HepG2 (cell line): ENCODE data around the gene CRIM1. TPM values are rescaled to one million over a fixed set of nuclear protein-coding genes. Genes with fewer than 3 reads are reported as not detected.

ENCODE experiments used
- ATM ChIP-seq: fragments of 450-650 bp; IDR thresholded peaks from 2 replicates; pipeline ENCODE4 v1.7.1; 2017; ENCODE audit warnings: mild to moderate bottlenecking, borderline replicate concordance
- EED ChIP-seq: sonication (generic); formaldehyde crosslinking; IDR thresholded peaks from 2 replicates; pipeline ENCODE4 v1.5.0; 2020; ENCODE audit warnings: mild to moderate bottlenecking, missing genetic modification reagents
- FOXK1 ChIP-seq: sonication (generic); formaldehyde crosslinking; IDR thresholded peaks from 2 replicates; pipeline ENCODE4 v1.4.0; 2020; ENCODE audit warnings: low read depth, missing genetic modification reagents, borderline replicate concordance
- HCFC1 ChIP-seq: fragments of 150-350 bp; IDR thresholded peaks from 2 replicates; pipeline ENCODE4 v1.6.1; 2014; ENCODE audit warnings: low read depth, low read length
- HOXD1 ChIP-seq: sonication (generic); formaldehyde crosslinking; IDR thresholded peaks from 2 replicates; pipeline ENCODE4 v1.5.0; 2020; ENCODE audit warnings: missing genetic modification reagents
- KDM3A ChIP-seq: IDR thresholded peaks from 2 replicates; pipeline ENCODE4 v1.6.1; 2018; ENCODE audit warnings: low read depth, missing compliant biosample characterization
- MAFG ChIP-seq: sonication (generic); formaldehyde crosslinking; IDR thresholded peaks from 2 replicates; pipeline ENCODE4 v1.5.1; 2020; ENCODE audit warnings: mild to moderate bottlenecking, missing genetic modification reagents
- MXD4 ChIP-seq: IDR thresholded peaks from 2 replicates; pipeline ENCODE4 v1.6.1; 2016; ENCODE audit warnings: mild to moderate bottlenecking, missing biosample characterization, missing genetic modification reagents
- NFE2L1 ChIP-seq: sonication (generic); formaldehyde crosslinking; IDR thresholded peaks from 2 replicates; pipeline ENCODE4 v1.4.0; 2020; ENCODE audit warnings: missing genetic modification reagents, mild to moderate bottlenecking, borderline replicate concordance
- RCOR2 ChIP-seq: IDR thresholded peaks from 2 replicates; pipeline ENCODE4 v1.6.1; 2016; ENCODE audit warnings: missing biosample characterization, missing genetic modification reagents
- SMC3 ChIP-seq: IDR thresholded peaks from 2 replicates; pipeline ENCODE4 v1.6.1; 2011; ENCODE audit warnings: low read length, improper control_type of control experiment
- SOX13 ChIP-seq, 3 experiments: fragments of 450-650 bp in 1 of 3; sonication (generic) in 1 of 3; formaldehyde crosslinking in 1 of 3; IDR thresholded peaks in 2 of 3; conservative IDR thresholded peaks in 1 of 3; 2 replicates each; pipeline versions ENCODE4 v1.5.0 to v1.6.1; 2016 to 2020; ENCODE audit warnings: antibody characterized with exemption in 1 of 3, mild to moderate bottlenecking in 1 of 3, missing compliant biosample characterization in 1 of 3, missing genetic modification reagents in 1 of 3, moderate library complexity in 1 of 3
- SP2 ChIP-seq: sonication (generic); formaldehyde crosslinking; IDR thresholded peaks from 2 replicates; pipeline ENCODE4 v1.5.1; 2020; ENCODE audit warnings: mild to moderate bottlenecking, missing genetic modification reagents
- SRSF9 ChIP-seq: fragments of 200-400 bp; formaldehyde crosslinking; IDR thresholded peaks from 2 replicates; pipeline ENCODE4 v1.6.1; 2018; ENCODE audit warnings: borderline replicate concordance, mild to moderate bottlenecking, low read depth, low read length; ENCODE audit not compliant: insufficient read depth, poor library complexity, severe bottlenecking
- TCF7L2 ChIP-seq: IDR thresholded peaks from 2 replicates; pipeline ENCODE4 v1.6.1; 2011; ENCODE audit warnings: mild to moderate bottlenecking, low read depth, low read length, moderate library complexity
- XBP1 ChIP-seq: sonication (generic); formaldehyde crosslinking; IDR thresholded peaks from 2 replicates; pipeline ENCODE4 v1.5.0; 2020; ENCODE audit warnings: missing genetic modification reagents
- ZFP62 ChIP-seq: sonication (generic); formaldehyde crosslinking; IDR thresholded peaks from 2 replicates; pipeline ENCODE4 v1.4.0; 2020; ENCODE audit warnings: missing genetic modification reagents
- ZKSCAN5 ChIP-seq: sonication (generic); formaldehyde crosslinking; IDR thresholded peaks from 2 replicates; pipeline ENCODE4 v1.5.1; 2020; ENCODE audit warnings: mild to moderate bottlenecking, missing genetic modification reagents
- ZMYM2 ChIP-seq: sonication (generic); formaldehyde crosslinking; IDR thresholded peaks from 2 replicates; pipeline ENCODE4 v1.8.0; 2022; ENCODE audit warnings: mild to moderate bottlenecking, missing genetic modification reagents
- ZNF235 ChIP-seq: sonication (generic); formaldehyde crosslinking; IDR thresholded peaks from 2 replicates; pipeline ENCODE4 v1.8.1; 2023; ENCODE audit warnings: mild to moderate bottlenecking, missing genetic modification reagents, borderline replicate concordance
- ZNF253 ChIP-seq: sonication (generic); formaldehyde crosslinking; IDR thresholded peaks from 2 replicates; pipeline ENCODE4 v1.8.0; 2022; ENCODE audit warnings: mild to moderate bottlenecking, missing genetic modification reagents, borderline replicate concordance
- ZNF343 ChIP-seq: sonication (generic); formaldehyde crosslinking; IDR thresholded peaks from 2 replicates; pipeline ENCODE4 v1.4.0; 2020; ENCODE audit warnings: mild to moderate bottlenecking, missing genetic modification reagents
- ZNF446 ChIP-seq: sonication (generic); formaldehyde crosslinking; IDR thresholded peaks from 2 replicates; pipeline ENCODE4 v1.5.0; 2020; ENCODE audit warnings: mild to moderate bottlenecking, missing genetic modification reagents
- ZNF672 ChIP-seq: sonication (generic); formaldehyde crosslinking; IDR thresholded peaks from 2 replicates; pipeline ENCODE4 v1.8.1; 2022; ENCODE audit warnings: missing genetic modification reagents
- ZNF782 ChIP-seq: sonication (generic); formaldehyde crosslinking; IDR thresholded peaks from 2 replicates; pipeline ENCODE4 v1.4.0; 2020; ENCODE audit warnings: missing genetic modification reagents, mild to moderate bottlenecking, borderline replicate concordance
- ZNF850 ChIP-seq: sonication (generic); formaldehyde crosslinking; conservative IDR thresholded peaks from 2 replicates; pipeline ENCODE4 v1.9.0; 2021; ENCODE audit warnings: mild to moderate bottlenecking, missing genetic modification reagents
- polyA plus RNA-seq, 8 experiments: library from polyadenylated mRNA; depleted of rRNA in 3 of 8; stranded (reverse) in 7 of 8; unstranded in 1 of 8; fragments of >200 nt; fragmentation: Illumina TruSeq in 4 of 8; extraction: Trizol in 4 of 8; gene quantifications; 2 replicates each; pipeline versions ENCODE4 v1.2.1 to v1.2.3, GENCODE V29; 2011 to 2016; ENCODE audit warnings: low read depth in 4 of 8, missing spikeins in 1 of 8, mixed read lengths in 1 of 8; ENCODE audit not compliant: insufficient read depth in 1 of 8
- total RNA-seq, 5 experiments: library from RNA; depleted of rRNA; stranded (reverse); fragments of >200 nt; fragmentation: Illumina TruSeq; extraction: Trizol; gene quantifications; 2 replicates each; pipeline ENCODE4 v1.2.3, GENCODE V29; 2016; ENCODE audit warnings: low read depth in 1 of 5
- TF ChIP-seq, protein P1 (sequence below): sonication (generic); formaldehyde crosslinking; IDR thresholded peaks from 2 replicates; pipeline ENCODE4 v1.5.0; 2020; ENCODE audit warnings: mild to moderate bottlenecking, missing genetic modification reagents
- TF ChIP-seq, protein P2 (sequence below): sonication (generic); formaldehyde crosslinking; IDR thresholded peaks from 2 replicates; pipeline ENCODE4 v1.4.0; 2020; ENCODE audit warnings: missing genetic modification reagents

Gene CRIM1
- total and polyA plus RNA-seq, 2 of the 13 experiments (the other 11 are each of a cell fraction or from before 2014, with no cell fraction given) = 39.1 to 69.9 TPM

DNA sequence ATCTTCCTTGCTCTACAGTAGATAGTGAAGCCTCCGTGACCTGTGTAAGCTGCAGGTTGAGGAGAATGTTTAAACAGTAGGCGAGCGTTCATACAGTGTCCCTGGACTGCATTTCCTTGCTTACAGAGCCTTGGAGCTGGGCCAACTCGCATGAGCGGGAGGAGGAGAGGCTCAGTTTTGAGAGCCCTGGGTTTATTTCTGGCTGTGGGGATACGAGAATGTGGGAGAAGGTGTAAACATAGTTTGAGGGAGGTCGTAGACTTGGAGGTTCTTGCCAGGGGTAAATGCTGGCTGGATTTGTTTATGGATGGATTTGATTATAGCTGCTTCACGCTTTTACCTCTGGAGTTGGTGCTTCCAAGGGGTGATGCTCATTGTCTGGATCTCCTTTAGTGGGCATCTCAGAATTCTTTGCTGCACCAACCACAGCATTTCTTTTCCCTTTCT, 20.8 kb downstream of the CRIM1 start (continued):
- TF ChIP-seq RCOR2 (CRISPR knock-in tag) = peak; percentile 59; the same call in 1 of the 2 replicates
- 0 out of 2 replicates have a peak, but pooled peaks have one; percentile 21 for TF ChIP-seq SMC3
- TF ChIP-seq ZFP62 = no peak
- no peak for TF ChIP-seq SRSF9
- no peak for TF ChIP-seq ATM
- TF ChIP-seq TCF7L2 = no peak
- no peak for TF ChIP-seq MAFG
- TF ChIP-seq ZNF235 (CRISPR knock-in tag) = no peak
- peak; percentile 28; the same call in 1 of the 2 replicates for TF ChIP-seq FOXK1 (CRISPR knock-in tag)
- no peak for TF ChIP-seq XBP1
- no peak for TF ChIP-seq SP2 (CRISPR knock-in tag)
- no peak for TF ChIP-seq KDM3A (CRISPR knock-in tag)
- TF ChIP-seq ZNF446 (CRISPR knock-in tag) = no peak
- peak; percentile 43; the same call in 1 of the 2 replicates for TF ChIP-seq MXD4 (CRISPR knock-in tag)
- no peak for TF ChIP-seq HOXD1 (CRISPR knock-in tag)
- TF ChIP-seq, protein P1, sequence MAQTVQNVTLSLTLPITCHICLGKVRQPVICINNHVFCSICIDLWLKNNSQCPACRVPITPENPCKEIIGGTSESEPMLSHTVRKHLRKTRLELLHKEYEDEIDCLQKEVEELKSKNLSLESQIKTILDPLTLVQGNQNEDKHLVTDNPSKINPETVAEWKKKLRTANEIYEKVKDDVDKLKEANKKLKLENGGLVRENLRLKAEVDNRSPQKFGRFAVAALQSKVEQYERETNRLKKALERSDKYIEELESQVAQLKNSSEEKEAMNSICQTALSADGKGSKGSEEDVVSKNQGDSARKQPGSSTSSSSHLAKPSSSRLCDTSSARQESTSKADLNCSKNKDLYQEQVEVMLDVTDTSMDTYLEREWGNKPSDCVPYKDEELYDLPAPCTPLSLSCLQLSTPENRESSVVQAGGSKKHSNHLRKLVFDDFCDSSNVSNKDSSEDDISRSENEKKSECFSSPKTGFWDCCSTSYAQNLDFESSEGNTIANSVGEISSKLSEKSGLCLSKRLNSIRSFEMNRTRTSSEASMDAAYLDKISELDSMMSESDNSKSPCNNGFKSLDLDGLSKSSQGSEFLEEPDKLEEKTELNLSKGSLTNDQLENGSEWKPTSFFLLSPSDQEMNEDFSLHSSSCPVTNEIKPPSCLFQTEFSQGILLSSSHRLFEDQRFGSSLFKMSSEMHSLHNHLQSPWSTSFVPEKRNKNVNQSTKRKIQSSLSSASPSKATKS = no peak
- no peak for TF ChIP-seq EED (CRISPR knock-in tag)
- TF ChIP-seq, protein P2, sequence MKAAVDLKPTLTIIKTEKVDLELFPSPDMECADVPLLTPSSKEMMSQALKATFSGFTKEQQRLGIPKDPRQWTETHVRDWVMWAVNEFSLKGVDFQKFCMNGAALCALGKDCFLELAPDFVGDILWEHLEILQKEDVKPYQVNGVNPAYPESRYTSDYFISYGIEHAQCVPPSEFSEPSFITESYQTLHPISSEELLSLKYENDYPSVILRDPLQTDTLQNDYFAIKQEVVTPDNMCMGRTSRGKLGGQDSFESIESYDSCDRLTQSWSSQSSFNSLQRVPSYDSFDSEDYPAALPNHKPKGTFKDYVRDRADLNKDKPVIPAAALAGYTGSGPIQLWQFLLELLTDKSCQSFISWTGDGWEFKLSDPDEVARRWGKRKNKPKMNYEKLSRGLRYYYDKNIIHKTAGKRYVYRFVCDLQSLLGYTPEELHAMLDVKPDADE = no peak
- TF ChIP-seq ZKSCAN5 (CRISPR knock-in tag) = no peak
- no peak for TF ChIP-seq ZNF850 (CRISPR knock-in tag)
- TF ChIP-seq ZNF672 (CRISPR knock-in tag) = no peak
- TF ChIP-seq ZMYM2 = no peak
- no peak for TF ChIP-seq ZNF253 (CRISPR knock-in tag)
- TF ChIP-seq SOX13 (IDR thresholded peaks at IDR 0.05) = no peak
- TF ChIP-seq SOX13 (CRISPR knock-in tag; conservative IDR thresholded peaks at IDR 0.05 in 1 of 2, IDR thresholded peaks at IDR 0.05 in 1 of 2) = peak in 1 of 2 experiments; percentile 72; a peak in 2 of 4 replicates
- no peak for TF ChIP-seq HCFC1
- no peak for TF ChIP-seq ZNF782 (CRISPR knock-in tag)
- TF ChIP-seq ZNF343 = no peak
- no peak for TF ChIP-seq NFE2L1
